Left lobe of liver (tissue), 2 donors: ENCODE measurements around the gene CUTC. TPM values are rescaled to one million over a fixed set of nuclear protein-coding genes. Genes with fewer than 3 reads are reported as not detected.
"Not testable (repeated sequence)": the region's sequence is repeated elsewhere in the genome, so short reads cannot be mapped to it uniquely, and the experiment has no call there.

Source experiments
- ATAC-seq: fragments of 200-7000 bp; cut with Tn5 transposase; one replicate; pipeline ENCODE4 v1.9.1; 2020; ENCODE audit warnings: mild to moderate bottlenecking, moderate library complexity
- DNase-seq: peaks from one replicate; pipeline ENCODE4 v3.0.0-alpha.2; 2020; ENCODE audit warnings: low spot score
- total RNA-seq: library from RNA; stranded (reverse); gene quantifications from one replicate; pipeline ENCODE4 v1.2.1, GENCODE V29; 2021
- donor health status: DM: no; HTN: no; CAD: no; lungs with moderate emphysema.
- donor health status: DM: no; HTN: yes; CAD: no.

CUTC gene, protein sequence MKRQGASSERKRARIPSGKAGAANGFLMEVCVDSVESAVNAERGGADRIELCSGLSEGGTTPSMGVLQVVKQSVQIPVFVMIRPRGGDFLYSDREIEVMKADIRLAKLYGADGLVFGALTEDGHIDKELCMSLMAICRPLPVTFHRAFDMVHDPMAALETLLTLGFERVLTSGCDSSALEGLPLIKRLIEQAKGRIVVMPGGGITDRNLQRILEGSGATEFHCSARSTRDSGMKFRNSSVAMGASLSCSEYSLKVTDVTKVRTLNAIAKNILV
- total RNA-seq, result 15.9 TPM

DNA sequence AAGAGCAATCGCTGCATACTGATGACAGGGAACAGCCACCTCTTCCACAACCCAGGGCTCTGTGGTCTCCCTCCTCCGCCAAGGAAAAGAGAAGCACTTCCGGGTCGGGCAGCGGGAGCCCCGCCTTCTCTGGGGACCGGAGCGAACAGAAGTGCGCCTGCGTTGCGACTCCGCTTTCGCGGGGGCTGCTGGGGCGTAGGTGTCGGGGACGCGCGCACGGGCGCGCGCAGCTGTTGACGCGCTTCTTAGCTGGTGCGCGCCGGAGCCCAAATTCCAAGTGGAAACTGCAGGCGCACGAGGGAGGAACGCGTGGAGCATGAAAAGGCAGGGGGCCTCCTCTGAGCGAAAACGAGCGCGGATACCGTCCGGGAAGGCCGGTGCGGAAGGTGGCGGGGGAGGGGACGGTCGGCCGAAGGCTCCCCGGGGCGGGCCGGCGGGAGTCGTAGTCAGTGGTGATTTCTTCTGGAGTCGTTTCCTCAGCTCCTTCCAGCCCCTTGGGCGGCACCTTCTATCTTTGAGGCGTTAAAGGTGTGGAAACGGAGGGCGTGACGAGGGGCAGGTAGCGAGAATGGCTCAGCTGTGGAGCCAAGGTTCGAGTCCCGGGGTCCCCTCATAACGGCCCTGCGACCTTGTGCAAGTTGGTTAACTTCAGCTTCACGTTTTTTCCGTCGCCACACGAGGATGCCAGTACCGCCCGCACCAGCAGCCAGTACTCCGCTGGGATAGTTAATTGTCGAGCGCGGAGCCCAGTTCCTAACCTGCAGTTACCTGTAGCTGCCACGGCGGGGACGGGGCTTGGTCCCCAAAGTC, at the start of gene CUTC, which contains the start of gene COX15:
Gene CUTC, plus strand, starts transcription at position 202 of the 810 bp plus-strand sequence. Its CDS starts 115 bp downstream, at position 317.
Gene COX15, minus strand, starts transcription at position 95 of the 810 bp plus-strand sequence. Its CDS starts 78 bp downstream, at position 17.
- peak; percentile 93 for ATAC-seq
- DNase-seq, result peak; percentile 98

DNA sequence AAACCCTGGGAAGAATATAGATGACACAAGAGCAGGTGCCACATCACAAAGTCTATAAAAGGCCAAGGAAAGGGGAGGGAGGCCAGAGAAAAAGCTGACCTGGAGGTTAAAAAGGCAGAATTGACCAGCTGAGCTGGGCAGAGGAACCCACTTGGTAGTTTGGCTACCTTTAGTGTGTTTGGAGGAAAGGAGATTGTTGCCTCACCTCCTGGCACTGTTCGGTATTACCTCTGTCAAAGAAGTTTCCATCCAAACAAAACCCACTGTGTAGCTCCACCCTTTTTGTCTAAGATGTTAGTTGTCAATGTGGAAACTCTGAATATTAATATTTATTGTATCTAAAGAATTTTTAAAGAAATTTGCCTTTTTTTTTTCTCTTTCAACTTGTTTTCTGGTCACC, 49.3 kb upstream of the CUTC start:
- DNase-seq (peak; percentile 66), ATAC-seq (peak; percentile 91)

DNA sequence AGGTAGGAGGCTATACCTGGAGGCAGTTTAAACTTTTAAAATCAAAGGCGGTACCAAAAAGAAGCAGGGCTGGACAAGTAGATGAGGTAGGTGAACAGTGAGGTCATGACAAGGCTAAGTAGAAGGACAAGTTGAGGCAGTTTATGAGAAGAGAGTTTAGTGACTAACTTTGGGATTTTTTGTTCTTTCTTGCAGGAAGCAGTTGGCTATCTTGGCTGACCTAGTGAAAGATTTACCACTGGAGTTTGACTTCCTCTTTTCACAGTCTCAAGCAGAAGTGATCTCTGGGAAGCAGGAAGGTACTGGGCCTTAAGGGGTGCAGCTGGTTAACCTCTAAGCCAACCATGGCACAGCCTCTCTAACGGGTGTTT, 46.5 kb upstream of the CUTC start:
- DNase-seq (no peak), ATAC-seq (peak; percentile 20)

DNA sequence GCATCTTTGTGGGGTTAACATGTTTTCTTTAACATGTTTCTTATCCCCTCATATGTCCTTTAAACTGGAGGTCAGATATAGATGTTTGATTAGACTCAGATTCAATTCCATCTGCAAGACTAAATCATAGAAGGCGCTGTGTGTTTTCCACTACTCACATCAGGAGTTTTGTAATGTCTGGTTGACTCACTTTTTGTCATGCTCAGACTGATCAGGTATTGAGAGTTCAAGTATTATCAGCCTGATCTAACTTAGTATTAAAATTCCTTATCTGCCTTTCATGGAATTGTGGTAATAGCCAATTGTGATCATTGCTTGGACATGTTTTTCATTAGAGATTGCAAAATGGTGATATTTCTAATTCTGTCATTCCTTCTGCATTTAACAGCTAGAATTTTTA, 42.6 kb upstream of the CUTC start:
- no peak for DNase-seq
- no peak for ATAC-seq

DNA sequence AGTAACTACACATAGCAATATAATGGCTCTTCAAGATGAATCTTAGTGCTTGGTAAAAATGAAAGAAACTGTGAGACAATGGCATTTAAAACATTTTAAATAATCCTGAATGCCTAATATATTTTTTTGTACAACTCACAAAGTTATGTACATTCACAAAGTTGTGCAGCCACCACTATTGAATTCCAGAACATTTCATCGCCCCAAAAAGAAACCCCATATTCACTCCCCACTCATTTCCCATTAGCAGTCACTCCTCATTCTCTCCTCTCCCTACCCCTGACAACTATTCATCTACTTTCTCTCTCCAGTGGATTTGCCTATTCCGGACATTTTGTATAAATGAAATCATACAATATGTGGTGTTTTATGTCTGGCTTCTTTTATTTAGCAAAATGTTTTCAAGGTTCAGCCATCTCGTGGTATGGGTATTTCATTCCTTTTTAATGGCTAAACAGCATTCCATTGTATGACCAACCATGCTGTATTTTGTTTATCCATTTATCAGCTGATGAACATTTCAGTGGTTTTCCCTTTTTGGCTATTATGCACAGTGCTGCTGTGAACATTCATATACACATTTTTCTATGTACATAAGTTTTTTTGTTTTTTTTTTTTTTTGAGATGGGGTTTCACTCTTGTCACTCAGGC, 38.0 kb upstream of the CUTC start:
- ATAC-seq (no peak), DNase-seq (no peak)

DNA sequence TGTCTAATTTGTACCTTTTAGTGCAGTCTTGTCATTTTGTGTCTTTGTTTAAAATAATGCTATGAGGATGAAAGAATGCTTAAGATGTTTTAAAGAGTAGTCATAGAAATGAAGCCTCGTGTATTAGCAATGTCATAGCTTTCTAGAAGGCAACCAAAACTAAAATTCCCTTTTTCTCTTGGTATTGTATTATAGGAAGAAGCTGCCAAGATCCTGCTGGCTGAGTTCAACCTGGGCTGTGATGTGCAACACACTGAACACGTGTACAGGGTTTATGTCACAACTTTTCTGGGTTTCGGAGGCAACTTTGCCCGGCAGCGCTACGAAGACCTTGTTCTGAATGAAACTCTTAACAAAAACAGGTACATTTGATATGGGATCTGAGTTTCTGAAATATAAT, 36.3 kb upstream of the CUTC start:
- ATAC-seq, result peak; percentile 80
- peak; percentile 81 for DNase-seq

DNA sequence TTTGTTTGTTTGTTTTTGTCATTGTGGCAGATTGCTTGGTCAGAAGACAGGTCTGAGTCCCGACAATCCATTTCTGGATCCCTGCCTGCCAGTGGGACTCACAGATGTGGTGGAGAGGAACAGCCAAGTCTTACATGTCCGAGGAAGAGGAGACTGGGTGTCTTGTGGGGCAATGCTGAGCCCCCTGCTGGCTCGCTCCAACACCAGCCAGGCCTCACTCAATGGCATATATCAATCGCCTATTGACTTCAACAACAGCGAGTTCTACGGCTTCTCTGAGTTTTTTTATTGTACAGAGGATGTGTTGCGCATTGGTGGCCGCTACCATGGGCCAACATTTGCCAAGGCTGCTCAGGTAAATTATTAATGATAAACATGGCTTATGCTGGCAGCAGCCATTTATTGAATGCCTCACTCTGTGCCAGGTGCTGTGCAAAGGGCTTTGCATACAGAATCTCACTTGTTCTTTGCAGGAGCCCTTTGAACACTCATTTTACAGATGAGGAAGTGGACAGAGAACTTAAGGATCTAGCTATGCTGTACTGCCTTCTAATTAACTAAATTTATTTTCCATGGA, 33.4 kb upstream of the CUTC start:
- ATAC-seq (peak; percentile 84), DNase-seq (peak; percentile 68)

DNA sequence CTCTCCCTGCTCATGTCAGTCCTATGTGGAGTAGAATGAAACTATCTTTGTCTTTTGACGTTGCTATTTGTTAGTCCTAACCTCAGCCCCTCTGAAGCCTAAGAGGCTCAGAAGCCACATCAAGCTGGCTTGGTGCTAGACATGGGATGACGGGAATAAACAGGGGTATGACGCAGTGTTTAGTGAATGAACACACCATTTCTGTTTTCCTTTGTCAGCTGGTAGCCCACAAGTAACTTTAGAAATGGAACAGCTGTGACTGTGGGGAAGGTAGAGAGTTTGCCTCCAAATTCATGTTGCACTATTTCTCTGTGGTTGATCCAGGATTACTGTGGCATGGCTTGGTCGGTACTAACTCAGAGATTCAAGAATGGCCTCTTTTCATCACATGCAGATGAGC, 31.4 kb upstream of the CUTC start:
- ATAC-seq (no peak), DNase-seq (no peak)

DNA sequence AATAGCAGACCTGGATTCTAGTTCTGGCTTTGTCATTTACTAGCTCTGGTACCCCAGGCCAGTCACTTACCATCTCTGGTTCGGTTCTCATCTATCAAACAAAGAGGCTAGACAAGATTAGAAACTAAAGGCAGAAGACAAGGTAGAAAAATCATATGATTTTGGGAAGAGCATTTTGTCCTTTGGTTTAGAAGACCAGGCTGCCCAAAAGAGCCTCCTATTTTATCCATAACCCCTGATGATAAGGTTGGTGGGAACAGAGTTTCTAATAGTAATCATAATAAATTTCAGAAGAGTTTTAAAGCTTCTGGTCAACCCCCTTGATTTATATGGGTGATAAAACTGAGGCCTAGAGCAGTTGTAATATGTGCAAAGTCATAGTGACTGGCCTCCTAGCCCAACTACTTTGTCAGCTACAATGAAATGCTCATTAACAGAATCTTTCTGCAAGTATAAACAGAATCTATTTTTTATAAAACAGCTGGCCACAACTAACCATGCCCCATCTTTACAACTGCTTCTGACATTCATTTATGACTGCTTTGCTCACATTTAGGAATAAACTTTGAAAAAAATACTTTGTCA, 23.5 kb upstream of the CUTC start:
- DNase-seq (no peak), ATAC-seq (no peak)

DNA sequence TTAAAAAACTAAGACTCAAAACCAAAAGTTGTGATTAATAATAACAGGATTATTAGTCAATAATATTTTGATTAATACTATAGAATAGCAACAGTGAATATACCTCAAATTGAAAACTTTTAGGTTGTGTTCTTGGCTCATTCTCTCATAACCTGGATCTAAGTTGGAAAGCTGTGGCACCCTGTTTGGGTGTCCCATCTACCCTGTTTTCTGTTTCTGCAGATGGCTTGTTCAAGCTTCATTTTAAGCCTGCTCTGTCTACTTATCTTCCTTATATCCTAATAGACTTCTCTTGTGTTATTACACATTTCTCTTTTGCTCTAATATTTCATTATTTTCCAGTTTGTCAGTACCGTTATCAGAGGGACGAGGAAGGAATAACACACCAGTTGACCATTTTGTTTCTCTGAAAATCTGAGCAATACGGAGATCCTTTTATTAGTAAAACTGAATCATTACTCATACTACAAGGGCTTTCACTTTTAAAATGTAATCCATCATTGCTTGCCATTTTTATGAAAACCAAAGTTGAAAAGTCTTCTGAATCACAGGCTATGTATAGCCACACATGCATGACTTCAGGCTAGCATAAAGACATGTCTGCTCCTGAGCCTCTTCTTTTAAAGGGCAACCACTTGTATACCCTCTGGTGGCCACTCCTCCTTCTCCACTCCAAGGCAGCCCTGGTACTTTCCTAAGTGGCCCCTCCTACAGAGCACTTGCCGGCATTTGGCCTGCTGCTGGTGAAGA, 22.4 kb upstream of the CUTC start:
- ATAC-seq (no peak), DNase-seq (no peak)

DNA sequence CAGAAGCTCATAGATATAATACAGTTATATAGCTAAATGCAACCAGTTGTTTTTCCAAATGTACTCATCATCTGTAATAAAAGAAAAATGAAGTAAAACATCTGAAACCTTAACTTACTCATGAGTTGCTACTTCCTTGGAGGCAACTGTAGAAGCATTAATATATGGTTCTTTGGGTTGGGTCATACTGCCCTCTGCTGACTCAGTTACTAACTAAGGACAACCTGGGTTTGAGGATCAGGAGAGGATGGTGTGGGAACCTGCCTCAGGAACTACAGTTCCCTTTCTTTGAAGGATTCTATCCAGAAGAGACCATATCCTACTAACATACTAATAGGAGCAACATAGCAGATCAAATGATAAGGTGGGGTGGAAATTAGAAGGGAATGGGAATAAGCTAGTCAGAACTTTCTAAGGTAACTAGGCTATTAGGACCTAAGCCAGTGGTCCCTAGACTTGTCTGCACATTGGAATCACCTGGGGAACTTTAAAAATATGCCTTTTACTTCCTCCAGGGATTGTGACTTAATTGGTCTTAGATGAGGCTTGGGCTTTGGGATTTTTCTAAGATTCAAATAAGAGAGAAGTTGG, 20.8 kb upstream of the CUTC start:
- DNase-seq, result no peak
- peak; percentile 94 for ATAC-seq

DNA sequence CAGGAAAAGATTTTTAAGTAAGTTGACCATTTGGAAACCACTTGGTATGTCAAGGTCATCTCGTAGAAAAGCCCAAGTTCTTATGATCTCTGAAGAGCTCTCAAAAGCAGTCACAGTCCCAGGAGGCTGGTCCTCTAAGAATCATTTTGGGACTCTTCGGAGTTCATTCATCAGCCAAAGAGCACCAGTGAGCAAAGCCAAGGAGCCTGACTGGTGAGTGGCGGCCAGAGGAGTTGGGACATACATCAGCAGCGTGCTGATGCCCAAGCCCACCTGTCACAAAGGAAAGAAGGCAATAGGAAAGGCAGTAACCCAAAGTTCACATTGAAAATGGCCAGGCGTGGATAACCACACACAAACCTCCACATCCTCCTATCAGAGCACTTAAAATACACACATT, 17.6 kb upstream of the CUTC start:
- no peak for ATAC-seq
- DNase-seq, result no peak

DNA sequence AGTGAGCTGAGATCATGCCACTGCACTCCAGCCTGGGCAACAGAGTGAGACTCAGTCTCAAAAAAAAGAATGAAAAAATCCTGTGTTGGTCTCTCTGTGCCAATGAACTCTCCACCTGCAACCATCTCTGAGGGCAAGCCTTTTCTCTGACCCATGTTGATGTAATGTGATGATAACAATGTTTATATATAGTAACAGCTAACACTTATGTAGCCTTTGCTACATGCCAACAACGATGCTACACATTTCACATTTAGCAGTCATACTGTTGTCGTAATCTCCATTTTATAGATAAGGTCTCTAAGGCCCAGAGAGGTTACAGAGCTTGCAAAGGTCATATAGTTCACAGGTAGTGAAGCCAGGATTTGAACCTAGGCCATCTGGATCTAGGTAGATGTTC, 11.6 kb upstream of the CUTC start:
- DNase-seq (no peak), ATAC-seq (no peak)

DNA sequence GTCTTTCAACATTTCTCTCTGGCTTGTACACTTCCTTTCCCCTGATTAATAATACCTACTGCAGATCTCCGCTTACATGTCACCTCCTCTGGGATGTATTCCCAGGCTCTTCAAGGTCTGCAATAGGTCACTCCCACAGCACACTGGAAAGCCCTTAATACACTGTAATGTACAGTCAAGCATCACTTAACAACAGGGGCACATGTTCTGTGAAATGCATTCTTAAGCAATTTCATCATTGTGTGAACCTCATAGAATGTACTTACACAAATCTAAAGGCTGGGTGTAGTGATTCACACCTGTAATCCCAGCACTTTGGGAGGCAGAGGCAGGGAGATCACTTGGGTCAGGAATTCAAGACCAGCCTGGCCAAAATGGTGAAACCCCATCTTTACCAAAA, 2.0 kb upstream of the CUTC start:
- ATAC-seq, result no peak
- DNase-seq, result no peak

DNA sequence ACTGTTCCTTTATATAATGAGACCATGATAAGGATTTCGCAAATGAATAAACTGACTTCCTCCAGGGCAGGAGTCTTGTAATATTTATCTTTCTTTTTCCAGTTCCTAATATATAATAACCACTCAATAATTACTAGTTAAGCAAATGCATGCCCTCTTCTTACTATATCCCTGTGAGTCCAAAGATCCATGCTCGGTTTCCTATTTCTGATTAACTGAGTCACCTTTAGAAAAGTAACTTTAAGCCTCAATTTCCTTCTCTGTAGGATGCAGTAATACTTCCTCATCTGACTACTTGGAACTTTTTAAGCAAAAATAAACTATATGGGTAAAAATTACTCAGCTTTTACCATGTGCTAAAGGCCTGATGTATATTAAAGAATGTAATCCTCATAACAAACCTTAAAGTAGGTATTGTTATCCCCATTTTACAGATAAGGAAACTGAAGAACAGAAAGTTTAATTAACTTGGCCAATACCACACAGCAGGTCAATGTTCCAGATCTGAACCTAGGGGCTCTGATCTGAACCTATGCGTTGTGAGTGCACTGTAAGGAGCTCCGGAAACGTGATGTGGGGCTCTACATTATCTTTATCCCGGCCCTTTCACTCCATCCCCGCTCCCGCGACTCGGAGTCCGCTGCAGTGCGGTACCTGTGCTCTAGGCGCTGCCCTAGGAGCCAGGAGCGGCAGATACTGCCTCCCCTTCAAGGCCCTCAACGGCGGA, 565 bp upstream of the CUTC start:
- ATAC-seq, result no peak
- no peak for DNase-seq

DNA sequence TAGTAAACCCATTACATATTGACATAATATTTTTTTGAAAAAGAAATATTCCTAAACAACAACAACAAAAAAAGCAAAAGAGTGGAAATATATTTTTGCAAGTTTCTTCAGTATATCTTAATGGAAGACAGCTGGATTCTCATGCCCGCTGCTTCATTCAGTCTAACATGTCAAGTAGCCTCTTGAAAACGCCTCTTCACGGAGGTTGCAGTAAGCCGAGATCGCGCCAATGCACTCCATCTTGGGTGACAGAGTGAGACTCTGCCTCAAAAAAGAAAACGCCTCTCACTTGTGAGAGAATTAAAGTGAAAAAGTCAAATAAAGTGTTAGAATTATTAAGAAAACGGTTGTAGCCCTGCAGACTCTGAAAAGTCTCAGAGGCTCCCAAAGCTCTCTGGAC, 1.3 kb downstream of the CUTC start:
- ATAC-seq (no peak), DNase-seq (no peak)

DNA sequence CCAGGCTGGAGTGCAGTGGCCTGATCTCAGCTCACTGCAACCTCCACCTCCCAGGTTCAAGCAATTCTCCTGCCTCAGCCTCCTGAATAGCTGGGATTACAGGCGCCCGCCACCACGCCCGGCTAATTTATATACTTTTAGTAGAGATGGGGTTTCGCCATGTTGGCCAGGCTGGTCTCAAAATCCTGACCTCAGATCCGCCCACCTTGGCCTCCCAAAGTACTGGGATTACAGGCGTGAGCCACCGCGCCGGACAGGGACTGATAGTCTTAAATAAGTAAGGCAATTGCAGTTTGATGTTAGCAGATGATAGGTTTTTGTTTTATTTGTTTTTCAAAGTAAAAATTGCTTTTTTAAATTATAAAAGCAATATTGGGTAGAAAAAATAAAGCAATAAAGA, 2.1 kb downstream of the CUTC start:
- not testable (repeated sequence) for DNase-seq, ATAC-seq

DNA sequence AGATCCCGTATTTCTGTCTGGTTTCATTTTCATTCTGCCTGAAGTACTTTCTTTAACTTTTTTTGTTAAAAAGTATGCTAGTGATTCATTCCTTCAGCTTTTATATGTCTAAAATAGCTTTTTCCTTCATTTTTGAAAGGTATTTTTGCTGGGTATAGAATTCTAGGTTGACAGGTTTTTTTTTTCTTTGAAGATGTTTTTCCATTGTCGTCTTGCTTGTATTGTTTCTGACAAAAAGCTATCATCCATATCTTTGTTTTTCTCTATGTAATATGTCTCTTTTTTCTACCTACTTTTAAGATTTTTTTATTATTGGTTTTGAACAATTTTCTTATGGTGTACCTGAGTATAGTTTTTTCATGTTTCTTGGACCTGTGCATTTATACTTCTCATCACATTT, 8.2 kb downstream of the CUTC start:
- DNase-seq (no peak), ATAC-seq (no peak)

DNA sequence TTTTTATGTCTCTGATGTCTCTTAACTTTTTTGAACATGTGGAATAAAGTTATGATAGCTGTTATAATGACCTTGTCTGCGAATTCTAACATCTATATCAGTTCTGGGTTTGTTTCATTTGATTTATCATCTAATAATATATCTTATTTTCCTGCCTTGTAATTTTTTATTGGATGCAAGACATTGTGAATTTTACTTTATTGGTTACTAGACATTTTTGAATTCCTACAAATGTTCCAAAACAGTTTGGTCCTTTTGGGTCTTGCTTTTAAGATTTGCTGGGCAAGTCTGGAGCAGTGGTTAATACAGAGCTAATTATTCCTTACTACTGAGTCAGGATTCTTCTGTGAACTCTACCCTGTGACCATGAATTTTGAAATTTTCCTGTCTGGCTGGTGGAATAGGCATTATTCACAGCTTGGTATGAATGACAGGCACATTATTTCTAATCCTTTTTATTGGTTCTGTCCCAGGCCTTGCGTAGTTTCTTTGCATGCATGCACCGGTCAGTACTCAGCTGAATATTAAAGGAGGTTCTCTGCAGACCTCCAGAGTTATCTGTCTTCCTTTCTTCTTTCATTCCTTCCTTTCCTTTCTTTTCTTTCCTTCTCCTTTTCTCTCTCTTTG, 9.0 kb downstream of the CUTC start:
- no peak for DNase-seq
- no peak for ATAC-seq
